GM19043 (cell line): ENCODE data around the gene LPAR6.
"Not testable (repeated sequence)": the region's sequence is repeated elsewhere in the genome, so short reads cannot be mapped to it uniquely, and the experiment has no call there.

Source experiments
- ATAC-seq: cut with Tn5 transposase; IDR thresholded peaks from one replicate; pipeline ENCODE4 v1.9.1; 2021; ENCODE audit warnings: low read depth; ENCODE audit not compliant: unreplicated experiment

LPAR6 gene, protein sequence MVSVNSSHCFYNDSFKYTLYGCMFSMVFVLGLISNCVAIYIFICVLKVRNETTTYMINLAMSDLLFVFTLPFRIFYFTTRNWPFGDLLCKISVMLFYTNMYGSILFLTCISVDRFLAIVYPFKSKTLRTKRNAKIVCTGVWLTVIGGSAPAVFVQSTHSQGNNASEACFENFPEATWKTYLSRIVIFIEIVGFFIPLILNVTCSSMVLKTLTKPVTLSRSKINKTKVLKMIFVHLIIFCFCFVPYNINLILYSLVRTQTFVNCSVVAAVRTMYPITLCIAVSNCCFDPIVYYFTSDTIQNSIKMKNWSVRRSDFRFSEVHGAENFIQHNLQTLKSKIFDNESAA

DNA sequence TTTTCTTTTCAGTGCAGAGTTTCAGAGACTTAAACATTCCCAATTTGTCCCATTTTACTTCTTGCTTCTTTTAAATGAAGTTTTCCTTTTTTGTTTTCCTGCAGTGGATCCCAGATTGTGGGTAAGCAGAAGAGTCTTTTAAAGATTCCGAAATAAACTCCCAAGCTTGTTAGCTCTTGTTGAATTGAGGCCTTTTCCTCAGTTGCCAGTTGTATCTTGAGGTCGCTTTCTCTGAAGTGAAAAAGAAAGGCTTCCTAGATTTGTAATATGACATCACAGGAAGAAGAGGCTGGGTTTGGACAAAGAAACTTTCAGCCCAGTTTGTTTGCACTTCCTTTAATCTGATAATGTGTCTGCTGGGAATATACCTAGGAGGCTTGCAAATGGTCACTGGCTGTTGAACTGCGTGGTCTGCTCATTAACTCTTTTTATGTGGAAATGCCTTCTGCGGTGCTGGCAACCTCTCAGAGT lies at the start of gene LPAR6:
Gene LPAR6 (minus strand): TSS at position 233 of the 471 bp plus-strand sequence. CDS start 690 bp downstream, outside the sequence.
- ATAC-seq, result no peak

DNA sequence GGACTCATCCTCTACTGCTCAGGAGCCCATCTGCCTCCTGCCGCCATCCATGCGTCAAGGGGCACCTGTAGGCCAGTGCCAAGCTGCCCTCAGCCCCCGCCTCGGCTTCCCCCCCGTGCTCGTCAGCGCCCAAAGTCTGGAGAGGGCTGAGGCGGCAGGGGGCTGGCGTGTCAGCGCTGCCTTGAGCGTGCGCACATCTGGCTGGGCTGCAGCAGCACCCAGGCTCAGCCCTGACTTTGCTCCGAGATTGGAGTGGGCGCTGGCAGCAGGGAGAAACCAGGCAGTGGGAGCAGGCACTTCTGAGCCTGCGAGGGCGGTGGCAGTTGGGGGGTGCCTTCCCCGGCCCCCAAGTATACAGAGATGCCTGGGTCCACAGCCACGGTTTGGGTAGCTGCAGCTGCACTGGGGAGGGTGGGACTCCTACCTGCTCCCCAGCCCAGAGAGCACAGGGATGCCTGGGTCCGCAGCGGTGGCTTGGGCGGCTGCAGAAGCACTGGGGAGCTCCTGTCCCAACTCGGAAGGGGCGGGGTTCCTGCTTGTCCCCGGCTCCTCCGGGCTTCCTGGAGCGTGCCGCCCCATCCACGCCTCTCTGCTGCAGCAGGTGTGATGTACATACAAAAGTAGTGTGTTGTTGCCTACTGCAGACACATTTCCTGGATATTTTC lies 44.8 kb upstream of the LPAR6 start:
- ATAC-seq, result no peak

DNA sequence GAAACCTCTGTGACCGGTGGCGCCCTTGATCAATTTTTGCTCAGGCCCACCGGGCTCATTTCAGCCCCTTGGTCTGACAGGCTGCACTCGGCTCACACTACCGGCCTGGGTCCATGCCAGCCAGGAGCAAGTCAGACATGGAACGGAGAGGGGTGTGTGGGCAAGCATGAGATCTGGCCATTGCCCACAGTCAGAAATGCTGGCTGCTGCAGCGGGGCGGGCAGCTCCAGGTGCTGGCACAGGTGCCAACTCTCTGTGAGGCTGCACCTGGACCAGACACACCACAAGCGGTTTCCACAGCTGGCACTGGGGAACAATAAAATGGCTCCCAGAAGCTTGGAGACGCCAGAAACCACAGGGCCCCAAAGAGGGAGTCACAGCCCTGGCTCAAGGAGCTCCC lies 43.6 kb upstream of the LPAR6 start:
- ATAC-seq, result no peak

DNA sequence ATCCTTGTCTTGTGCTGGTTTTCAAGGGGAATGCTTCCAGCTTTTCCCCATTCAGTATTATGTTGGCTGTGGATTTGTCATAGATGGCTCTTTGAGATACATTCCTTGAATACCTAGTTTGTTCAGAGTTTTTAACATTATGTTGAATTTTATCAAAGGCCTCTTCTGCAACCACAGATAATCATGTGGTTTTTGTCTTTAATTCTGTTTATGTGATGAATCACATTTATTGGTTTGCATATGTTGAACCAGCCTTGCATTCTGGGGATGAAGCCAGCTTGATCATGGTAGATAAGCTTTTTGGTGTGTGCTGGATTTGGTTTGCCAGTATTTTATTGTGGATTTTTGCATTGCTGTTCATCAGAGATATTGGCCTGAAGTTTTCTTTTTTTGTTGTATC lies 38.3 kb upstream of the LPAR6 start:
- not testable (repeated sequence) for ATAC-seq

DNA sequence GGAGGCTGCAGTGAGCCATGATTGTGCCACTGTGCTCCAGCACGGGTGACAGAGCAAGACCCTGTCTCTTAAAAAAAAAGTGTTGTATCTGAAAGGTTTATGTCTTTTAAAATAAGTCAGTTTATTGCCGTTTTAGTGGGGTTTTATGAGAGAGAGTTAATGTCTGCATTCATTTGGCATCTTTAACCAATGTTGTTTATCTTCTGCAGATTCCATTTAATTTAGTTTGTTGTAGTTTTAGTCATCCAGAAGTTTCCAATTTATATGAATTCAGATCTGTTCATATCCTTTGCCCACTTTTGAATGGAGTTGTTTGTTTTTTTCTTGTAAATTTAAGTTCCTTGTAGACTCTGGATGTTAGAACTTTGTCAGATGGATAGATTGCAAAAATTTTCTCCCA lies 36.7 kb upstream of the LPAR6 start:
- ATAC-seq, result no peak

DNA sequence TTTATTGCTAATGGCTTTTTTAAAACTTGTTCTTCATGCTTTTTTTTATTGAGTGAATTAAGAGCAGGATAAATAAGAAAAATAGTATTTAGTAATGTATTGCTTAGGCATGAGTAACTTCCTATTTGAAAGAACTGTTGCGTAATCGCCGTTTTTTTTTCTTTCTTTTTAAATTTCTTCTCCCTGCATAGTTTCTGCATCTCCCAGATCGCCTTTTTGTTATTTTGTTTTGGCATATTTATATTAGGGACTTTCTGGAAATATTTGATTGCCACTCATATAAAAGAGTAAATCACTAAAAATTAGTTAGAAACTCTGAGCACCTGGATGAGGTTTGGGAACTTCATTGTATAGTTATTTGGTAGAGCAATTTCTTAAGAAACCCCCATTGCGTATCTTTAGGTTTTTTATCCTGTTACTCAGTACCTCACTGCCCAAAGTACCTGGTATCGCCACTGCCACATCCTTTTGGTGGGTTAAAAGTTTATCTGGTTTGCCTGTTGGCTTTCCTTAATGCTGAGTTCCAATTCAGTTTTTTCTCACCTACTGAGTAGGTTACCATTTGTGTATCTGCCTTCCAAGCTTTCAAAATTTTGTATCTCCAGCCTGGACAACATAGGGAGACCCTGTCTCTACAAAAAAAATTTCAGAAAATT lies 36.2 kb upstream of the LPAR6 start:
- ATAC-seq, result no peak

DNA sequence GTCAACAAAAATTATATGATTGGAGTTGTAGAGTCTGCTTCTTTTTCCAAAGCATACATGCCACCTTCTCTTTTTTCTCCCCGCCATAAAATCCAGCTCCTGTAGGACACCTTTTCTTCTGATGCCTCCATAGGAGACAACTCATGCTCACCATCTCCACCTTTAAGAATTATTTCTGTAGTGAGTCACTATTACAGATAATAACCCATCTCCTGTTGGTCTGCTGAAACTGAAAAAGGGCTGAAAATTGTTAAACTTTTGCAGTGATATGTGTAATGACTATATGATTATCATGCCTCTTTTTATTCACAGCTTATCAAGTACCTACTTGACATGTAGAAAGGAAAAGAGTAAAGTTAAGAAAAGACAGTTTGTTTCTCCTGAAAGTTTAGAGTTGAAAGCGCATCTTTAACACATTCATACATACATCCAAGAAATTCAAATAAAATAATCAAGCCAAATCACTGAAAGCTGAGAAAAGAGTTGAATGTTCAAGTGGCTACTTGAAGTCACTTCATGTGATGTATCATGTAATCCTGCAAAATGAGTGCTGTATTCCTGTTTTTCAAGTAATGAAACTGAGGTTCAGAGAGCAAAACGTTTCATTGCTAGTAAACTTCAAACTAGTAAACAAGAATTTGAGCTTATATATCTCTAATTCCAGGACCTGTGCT lies 35.5 kb upstream of the LPAR6 start:
- no peak for ATAC-seq

DNA sequence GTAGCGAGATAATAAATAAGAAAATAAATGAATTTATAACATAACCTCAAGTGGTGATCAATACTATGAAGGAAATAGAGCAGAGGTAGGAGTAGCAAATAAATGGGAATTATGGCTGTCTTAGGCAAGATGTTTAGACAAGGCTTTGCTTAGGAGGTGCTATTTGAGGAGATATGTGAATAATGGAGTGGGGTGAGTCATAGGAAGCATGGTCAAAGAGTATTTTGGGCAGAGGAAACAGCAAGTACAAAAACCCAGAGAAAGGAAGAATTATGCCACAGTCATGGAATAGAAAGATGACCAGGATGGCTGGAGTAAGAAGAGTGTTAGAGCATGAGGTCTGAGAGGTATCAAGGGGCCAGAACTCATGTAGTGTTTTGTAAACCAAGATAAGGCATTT lies 33.6 kb upstream of the LPAR6 start:
- no peak for ATAC-seq

DNA sequence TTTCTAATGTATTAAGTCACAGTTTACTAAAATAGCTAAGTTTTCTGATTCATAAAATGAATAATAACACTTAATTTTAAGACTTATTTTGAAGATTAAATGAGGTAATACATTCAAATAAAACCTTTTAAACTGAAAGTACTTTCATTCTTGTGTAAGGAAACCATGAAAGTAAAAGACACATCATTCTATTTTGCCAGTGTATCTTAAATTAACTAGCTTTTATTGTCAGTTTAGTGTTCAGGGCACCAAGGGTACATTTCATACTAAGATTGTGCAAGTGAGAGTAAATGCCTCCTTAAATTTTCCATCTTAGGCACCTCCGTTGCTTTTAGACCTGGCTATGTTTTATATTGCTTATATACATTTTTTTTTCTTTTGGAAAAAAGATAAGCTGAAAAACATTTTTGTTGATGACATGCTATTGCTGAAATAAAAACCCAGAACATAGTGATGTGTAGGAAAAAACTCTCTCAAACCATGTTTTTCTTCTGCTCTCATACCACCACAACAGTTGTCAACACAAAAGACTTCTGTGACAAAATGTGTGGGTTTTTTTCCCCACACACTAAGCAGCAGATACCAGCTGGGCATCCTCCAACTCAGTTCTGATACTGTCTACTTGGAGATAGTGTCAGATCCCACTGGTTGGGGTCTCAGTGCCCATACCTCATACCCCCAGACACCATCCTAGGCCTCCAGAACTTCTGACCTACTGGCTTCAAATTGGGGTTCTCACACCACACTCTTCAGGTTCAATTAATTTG lies 30.7 kb upstream of the LPAR6 start:
- no peak for ATAC-seq

DNA sequence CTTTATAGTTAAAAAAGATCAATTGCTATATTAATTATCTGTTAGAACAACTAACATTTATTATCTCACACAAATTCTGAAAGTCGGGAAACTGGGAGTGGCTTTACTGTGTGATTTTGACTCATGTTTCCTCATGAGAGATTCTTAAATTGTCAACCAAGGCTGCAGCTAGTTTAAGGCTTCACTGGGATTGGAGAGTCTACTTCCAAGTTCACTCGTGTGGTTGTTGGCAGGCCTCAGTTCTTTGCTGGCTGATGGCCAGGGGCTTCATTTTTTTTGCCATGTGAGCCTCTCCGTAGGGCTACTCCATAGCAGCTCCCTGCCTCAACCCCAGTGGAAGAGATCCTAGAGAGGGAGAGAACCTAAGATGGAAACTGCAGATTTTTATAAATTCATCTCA lies 24.5 kb upstream of the LPAR6 start:
- ATAC-seq, result no peak

DNA sequence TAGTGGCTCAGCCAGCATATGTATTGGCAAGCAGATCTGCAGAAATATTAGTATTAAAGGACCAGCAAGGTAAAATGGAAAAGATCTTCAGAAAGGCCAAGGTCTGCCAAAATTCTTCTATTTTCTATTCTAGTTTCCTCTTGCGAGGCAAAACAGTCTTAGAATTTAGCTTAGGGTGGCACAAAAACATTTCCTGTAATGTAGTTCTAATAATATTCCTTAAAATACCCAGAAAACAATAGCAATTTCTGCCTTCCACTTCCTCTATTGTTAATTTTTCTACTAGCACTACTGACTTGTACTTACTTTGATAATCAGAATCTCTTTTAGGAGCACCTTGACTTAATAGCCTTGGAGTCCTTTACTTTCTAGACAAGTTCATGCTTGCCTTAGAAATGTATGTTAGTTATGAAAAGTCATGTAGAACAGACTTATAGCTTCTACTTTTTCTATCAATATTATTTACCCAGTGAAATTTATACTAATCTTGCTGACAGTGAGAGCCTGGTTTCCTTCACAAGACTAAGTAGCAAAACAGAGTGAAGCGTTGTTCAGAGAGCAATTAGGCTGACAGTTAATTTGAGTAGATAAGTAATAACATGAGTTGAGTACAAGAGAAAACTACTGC lies 23.9 kb upstream of the LPAR6 start:
- ATAC-seq, result no peak

DNA sequence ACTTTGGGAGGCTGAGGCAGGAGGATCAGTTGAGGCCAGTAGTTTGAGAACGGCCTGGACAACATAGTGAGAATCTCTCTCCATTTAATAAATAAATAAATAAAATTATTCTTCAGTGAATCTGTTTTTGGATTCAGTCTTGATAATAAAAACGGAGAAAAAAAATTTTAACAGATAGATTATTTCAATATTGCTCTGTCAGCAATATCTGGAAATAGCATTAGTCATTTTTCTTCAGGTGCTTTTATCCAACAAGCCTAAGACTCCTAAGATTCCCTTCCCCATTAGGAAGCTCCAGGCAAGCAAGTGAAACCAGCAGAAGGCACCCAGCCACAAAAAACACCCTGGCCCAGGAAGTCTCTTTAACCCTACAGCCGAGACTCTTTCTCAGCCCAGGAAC lies 21.3 kb upstream of the LPAR6 start:
- ATAC-seq, result no peak

DNA sequence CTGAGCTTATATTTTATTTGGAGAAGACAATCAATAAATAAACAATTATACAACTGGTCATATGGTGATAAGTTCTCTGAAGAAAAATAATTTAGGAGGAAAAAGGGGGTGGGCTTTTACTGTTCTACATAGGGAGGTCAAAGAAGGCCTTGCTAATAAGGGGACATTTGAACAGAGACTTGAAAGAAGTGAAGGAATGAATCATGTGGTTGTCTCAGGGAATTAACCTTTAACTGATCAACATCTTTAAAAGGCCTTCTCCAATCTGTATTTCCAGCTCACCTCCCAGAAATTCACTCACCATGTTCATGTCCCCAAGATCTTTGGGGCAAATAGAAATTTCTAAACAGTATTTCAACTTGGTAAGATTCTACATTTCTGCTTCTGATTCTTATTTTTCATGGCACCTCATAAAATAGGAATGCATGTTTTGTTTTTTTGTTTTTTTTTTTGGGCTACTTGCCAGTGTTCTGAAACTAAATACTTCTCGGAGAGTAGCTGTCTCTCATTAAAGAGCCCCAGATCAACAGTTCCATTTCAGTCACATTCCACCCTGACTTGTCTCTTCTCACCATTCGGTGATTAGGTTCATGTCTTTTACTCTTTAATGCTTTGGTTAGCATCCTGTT lies 19.2 kb upstream of the LPAR6 start:
- ATAC-seq, result no peak

DNA sequence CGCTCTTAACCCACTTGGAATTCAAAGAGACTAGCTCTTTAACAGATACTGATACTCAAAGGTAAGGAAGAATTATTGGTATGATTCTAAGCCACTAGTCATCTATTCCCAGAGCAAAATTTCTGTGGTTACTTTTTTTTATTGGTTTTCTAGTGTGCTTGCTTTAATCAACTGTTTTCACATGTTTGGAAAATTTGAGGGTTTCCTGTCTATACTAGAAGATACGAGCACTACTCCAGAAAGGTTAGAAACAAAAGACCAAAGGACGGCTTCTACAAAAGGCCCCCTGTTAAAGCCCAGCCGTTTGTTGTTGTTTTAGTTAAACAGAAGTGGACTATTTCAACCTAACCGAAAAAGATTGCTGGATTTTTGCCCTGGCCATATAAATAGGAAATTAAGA lies 18.5 kb upstream of the LPAR6 start:
- ATAC-seq, result no peak

DNA sequence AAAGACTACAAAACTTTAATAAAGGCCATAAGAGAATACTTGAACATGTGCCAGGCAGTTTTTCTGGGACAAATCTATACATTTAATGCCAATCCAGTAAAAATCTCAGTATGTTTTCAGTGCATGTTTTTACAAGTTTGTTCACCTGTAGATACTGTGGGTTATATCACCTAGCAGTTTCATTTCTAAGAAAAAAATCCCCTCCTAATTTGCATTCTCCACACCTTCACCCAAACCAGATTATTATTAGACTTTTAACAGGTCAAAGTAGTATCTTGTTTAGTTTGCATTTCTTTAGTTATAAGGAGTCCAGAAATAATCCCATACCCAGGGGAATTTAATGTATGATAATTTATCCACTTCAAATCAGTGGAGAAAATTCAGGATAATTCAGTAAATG lies 17.0 kb upstream of the LPAR6 start:
- no peak for ATAC-seq

DNA sequence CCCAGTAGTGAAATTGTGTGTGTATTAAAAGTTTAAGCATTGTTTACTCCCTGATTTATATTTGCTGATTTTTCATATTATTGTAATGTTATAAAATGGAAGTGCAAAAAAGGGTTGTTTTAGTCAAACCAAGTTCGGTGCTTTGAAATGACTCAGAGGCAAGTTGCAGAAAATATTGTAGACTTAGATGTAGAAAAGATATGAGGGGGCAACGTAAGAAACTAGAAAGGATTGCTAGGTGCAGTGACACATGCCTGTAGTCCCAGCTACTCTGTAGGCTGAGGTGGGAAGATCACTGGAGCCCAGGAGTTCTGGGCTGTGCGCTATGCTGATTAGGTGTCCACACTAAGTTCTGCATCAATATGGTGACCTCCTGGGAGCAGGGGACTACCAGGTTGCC lies 16.1 kb upstream of the LPAR6 start:
- ATAC-seq, result no peak

DNA sequence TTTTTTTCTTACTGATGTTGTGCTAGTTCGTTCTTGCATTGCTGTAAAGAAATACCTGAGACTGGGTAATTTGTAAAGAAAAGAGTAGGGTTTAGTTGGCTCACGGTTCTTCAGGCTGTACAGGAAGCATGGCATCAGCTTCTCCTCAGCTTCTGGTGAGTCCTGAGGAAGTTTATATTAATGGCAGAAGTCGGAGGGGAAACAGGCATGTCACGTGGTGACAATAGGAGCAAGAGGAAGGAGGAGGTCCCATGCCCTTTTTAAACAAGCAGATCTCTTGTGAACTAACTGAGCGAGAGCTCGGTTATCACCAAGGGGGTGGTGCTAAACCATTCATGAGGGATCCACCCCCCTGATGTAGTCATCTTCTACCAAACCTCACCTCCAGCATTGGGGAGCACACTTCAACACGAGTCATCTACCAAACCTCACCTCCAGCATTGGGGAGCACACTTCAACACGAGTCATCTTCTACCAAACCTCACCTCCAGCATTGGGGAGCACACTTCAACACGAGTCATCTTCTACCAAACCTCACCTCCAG lies 13.9 kb upstream of the LPAR6 start:
- ATAC-seq, result not testable (repeated sequence)

DNA sequence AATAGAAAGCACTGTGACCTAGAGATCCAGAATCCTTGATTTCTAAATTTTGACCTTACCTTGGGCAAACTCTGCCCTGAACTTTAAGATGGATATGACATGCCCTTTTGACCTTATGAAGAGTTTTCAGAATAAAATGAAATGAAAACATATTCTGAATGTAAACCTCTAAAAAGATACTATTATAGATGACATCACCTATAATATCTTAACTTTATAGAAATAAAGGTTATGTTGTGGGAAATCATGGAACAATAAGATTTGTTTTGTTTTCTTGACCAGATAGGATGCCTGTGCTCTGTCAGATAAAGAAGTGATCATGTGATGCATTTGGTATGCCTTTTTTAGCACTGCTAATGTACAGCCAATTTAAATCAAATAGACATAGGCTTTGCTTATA lies 13.1 kb upstream of the LPAR6 start:
- ATAC-seq, result no peak

DNA sequence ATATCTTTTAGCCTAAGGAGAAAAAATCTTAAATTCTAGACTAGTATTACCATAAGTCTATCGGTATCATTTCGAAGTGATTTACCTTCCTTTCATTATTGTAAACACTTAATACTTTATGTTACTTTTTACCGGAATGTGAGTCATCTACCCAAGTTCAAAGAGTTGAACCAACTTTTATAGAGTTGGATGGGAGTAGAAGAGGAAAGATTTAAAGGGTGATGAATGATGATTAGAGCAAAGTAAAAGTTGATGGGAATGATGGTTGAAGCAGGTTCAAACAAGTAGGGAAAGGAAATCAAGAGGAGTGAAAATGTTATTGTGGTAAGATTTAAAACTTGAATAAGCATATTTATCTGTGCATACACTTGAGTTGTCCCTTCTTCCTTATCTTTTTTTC lies 11.3 kb upstream of the LPAR6 start:
- ATAC-seq, result no peak
